HG03378 (cell line): Measurements from ENCODE around the gene CMTM8.

ENCODE experiments used
- ATAC-seq: cut with Tn5 transposase; IDR thresholded peaks from one replicate; pipeline ENCODE4 v1.9.1; 2021; ENCODE audit warnings: mild to moderate bottlenecking, moderate library complexity; ENCODE audit not compliant: unreplicated experiment

CMTM8 gene

DNA sequence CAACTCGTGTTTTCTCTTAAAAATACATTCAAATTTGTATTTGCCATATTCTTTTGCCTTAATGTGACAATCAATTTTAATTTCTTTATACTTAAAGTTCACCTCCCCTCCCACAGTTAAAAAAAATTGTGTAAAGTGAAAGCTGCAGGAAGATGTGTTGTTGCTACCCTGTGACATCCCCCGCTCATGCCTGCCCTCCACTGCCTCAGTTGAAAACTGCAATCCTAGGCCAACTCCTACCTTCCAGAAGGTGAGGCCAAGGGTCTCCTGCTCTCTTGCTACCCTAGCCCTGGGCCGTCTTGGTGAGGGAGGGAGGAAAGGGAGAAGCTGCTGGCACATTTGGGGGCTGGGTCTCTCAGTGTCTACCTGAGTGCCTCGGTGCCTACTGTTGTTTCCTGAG, 96.2 kb downstream of the CMTM8 start:
- no peak for ATAC-seq

DNA sequence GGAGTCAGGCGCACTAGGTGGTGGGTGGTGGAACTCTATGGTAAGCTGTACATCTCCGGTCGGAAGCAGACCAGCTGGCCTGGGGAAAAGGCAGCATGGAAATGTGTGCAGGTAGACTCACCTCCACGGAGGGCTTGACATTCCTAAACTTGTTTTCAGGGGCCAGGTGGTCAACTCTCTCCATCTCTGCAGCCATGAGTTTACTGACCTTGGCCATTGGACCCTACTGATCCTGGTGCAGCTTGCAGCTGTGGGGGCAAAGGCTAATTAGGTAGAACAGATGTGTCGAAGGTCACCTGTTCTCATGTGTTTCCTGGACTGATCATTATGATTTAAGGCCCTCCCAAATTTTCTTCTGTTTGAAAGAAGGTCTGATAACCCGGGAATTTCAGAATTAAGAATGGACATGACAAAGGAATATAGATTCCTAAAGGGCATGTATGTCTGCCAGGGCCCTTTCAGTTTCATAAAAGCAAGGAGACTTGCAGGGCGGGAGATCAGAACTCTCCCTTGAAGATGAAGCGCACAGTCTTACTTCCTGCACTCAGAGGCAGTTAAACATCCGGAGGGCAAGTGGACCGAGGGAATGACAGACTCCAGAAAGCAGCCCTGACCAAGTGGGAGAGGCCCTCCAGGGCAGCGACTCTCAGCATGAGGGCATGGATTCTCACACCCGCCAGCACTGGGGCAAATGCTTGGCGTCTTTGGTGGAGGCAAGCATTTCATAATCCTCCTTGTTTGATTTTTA, 97.1 kb downstream of the CMTM8 start:
- ATAC-seq: no peak

DNA sequence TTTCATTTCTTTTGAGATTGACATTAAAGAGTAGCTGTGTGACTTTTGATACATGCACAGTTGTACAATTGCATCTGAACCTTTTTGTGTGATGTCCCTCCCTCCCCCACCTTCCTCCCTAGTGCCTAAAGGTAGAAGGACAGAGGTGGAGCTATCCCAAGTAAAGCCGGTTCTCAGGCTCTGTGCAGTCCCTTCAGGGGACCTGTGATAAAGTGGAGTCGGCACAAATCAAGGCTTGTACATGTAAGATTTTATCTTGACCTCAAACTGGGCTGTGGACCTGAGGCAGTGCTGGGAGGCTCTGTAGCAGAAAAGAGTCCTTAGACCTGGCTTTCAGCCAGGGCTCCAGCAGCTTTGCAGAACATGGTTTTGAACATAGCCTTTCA, 97.6 kb downstream of the CMTM8 start:
- no peak for ATAC-seq

DNA sequence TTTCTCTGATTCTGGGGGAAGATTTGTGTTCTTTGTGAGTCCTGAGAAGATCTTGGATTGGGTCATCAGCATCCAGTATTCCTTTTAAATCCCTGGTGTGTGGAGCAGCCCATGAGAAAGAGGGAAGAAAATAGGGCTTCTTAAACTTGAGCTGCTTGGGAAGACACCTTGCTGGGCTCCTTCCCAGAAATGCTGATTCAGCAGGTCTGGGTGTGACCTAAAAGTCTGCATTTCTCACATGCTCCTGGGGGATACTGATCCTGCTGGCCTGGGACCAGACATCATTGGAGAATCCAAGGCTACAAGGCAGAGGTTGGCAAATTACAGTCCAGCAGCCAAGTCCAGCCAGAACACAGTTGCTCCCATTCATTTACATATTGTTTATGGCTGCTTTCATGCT, 99.0 kb downstream of the CMTM8 start:
- ATAC-seq: no peak

DNA sequence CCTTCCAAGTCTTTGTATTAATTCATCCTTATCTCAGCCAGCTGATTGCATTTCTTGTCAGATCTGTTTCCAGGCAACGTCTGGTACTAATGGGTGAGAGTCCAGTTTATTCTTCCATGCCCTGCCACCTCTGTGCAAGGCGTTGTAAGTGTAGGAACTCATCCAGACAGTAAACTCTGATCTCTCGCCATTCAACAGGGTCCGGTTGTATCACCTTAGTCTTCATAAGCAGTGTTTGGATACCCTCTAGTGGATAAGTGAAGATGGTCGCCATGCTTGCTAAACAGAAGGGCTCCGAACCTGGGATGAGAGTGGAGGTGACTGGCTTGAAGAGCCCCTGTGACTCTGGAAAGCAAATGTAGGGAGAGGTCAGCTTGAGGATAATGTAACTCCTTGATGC, 101.6 kb downstream of the CMTM8 start:
- ATAC-seq: no peak

DNA sequence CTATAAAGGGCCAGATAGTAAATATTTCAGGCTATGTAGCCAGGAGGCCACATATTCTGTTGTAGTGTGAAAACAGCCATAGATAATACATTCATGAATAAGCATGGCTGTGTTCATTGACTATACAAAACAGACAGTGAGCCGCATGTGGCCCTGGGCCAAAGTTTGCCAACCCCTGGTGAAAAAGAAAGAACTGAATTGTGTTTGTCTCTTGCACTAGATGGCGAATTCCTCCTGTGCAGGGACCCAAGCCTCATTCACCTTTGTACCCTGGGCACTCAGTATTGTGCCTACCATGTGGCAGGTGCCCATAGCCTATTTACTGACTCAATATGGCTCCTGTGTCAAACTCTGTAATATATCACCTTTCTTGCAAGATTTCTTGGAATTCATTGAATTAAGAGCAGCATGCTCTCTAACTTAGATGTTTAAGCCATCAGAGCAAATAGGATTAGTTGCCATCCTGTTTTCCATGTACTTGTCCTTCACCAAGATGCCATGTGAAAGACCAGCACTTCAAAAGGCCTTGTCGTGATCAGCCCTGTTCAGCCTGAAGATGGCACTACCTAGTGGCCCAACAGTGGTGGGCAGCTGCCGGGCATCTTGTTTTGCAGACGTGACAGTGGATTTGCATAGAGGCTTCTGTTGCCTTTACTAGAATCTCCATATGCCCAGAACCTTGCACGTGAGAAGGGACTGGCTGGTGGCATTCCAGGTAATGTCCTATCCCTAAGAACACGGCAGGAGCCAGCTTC, 102.3 kb downstream of the CMTM8 start:
- no peak for ATAC-seq

DNA sequence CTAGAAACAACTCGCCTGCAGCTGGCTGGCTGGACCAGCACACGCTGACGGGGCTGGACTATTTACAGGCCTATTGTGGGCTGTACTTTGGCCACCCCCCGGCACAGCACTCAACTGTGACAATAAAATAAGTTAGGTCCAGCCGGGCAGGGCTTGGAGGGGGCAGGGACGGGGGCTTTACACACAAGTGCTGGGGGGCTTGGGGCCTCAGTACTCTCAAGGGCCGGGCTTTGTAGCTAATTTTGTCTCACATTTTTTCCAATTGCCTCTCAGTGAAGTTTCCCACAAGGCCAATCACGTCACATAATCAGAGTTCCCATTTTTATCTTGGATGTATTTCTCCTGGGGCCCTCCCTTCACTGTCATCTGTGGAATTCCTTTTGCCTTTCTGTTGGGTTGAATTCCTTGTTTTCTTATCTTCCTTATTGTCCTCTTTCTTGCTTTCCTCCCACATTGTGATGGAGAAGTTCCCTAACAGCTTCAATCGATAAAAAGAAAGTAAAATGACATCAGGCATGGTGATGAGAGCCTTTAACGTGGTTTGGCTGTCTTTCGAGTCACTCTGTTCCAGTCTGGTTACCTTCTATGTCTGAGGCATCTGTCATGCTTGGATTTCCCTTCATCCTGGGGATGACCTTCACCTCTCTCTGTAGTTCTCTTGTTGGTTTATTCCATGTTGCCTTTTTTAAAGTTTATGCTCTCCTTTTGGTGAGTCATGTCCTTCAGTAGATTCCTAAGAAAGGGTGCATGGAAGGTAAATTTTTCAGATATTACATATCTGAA, 109.1 kb downstream of the CMTM8 start:
- ATAC-seq: no peak

DNA sequence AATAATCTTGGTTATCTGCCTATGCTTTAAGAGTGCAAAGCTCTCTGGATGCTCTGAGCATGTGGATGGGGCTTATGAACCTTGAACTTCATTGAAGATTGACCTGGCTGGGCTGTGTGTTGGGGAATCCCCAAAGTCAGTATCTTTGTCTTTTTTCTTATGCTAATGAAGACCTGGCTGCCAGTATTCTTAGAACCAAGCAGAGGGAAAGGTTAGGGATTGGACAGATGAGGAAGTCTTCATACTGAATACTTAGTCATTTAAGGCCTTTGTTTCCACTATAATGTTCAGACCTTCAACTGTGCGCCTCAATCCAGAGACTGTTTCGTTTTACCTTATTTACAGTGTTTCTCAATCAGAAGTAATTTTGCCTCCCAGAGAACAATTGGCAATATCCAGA, 110.7 kb downstream of the CMTM8 start:
- ATAC-seq: no peak

DNA sequence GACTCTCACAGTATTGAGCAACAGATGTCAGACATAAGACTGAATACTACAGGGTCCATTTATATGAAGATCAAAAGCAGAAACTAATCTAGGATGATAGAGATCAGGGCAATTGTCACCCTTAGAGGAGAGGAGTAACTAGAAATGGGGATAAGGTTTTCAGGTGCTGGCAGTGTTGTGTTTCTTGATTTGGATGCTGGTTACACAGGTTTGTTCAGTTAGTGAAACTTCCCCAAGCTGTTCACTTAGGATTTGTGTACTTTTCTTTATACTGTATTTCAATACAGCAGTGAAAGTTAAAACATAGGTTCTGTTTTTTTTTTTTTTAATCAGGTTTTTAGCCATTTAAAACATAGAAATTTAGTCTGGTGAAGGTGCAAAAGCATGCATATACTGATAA, 114.1 kb downstream of the CMTM8 start:
- ATAC-seq: no peak

DNA sequence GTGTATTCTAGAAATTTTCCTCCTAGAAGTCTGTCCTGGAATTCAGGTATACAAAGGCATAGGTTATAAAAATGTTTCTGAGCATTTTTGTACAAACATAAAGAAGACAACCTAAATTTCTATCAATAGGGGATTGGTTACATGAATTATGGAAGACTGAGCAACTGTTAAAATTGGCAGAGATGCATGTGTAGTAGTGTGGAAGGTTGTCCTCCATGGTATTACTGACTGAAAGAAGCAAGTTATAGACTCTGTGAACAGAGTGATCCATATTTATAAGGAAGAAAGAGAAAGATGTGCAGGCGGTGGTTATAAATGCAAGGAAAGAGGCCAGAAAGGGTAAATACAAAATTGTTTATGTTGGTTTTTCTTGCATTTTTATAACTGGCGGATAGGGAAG, 114.9 kb downstream of the CMTM8 start:
- ATAC-seq: no peak

DNA sequence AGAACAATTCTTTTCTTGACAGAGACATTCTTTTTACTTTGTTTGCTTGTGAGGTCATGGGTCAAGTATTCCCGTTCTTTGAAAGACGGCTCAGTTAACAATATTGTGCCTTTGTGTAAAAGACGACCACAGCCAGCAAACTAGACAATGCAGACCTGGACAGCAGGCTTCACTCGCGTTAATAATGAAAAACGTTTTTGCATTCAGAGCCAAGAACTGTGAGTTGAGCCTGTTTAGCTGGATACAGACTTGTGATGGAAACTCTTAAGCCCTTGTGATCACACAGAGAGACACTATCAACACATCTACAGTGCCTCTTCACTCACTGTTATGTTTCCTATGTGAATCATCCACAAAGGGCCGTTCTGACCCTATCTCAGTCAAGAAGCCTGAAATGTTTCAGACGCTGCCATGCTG, 115.9 kb downstream of the CMTM8 start:
- ATAC-seq: no peak

DNA sequence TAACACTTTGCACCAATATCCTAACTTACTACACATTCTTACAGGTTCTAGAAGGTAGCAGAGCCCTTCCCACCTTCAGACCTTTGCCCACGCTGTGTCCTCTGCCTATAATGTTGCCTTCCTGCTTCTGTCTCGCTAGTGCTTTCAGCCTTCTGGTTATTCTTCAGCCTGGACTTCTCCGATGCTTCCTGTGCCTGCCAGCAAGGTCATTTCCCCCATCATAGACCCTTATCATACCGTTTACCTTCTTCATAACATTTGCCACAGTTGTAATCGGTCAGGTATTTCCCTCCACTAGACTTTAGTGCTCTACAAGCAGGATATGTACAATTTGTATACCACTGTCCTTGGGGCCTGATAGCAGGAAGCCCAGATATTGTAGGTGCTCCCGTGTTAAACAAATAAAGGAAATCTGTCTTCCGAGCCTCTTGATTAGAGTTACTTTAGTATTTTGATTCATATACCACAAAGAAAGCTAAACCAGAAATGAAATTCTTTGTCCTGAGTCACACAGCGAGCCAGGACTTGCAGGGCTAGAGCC, 117.3 kb downstream of the CMTM8 start:
- ATAC-seq: no peak

DNA sequence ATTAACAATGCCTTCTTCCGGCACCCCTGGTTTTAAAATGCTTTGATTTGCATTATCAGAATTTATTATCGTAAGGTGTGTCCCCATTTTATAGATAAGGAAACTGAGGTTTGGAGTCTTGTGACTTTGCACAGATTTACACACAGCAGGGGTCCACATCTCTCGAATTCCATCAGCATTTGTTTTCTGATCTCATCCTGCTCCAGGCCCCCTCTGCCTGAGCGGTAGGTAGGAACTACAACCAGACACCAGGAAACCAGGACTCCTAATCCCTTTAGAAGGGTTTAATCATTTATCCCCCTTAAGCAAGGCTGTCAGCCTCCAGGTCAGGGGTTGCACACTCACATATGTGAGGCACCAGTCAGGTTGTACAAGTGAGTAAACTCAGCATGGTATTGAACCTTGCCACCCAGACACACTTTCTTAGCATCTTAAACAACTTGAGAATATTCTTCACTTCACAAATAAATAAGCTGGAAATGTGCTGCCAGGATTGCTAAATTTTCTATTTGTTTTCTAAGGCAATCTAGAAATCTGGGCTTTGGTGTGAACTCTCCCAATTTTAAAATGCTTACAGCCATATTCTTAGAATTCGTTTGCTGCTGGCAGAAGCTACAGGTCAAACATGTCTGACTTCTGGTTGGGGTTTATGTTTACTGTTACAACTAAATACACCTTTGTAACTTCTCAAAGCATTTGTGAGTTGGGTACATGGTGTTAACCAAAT, 121.4 kb downstream of the CMTM8 start:
- ATAC-seq: no peak

DNA sequence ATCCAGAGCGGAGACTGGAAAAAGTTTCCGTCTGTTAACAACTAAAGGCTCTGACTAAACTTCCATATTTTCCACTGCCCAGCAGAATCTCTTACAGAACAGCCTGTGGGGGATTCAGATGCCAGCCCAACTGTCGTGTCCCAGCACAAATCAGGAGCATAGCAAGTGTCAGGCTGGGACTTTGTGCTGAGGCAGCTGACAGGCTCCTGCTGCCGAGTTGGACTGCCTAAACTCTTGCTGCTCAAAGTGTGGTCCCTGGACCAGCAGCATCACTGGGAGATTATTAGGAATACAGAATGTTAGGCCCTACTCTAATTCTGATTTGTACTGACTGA, 122.0 kb downstream of the CMTM8 start:
- no peak for ATAC-seq

DNA sequence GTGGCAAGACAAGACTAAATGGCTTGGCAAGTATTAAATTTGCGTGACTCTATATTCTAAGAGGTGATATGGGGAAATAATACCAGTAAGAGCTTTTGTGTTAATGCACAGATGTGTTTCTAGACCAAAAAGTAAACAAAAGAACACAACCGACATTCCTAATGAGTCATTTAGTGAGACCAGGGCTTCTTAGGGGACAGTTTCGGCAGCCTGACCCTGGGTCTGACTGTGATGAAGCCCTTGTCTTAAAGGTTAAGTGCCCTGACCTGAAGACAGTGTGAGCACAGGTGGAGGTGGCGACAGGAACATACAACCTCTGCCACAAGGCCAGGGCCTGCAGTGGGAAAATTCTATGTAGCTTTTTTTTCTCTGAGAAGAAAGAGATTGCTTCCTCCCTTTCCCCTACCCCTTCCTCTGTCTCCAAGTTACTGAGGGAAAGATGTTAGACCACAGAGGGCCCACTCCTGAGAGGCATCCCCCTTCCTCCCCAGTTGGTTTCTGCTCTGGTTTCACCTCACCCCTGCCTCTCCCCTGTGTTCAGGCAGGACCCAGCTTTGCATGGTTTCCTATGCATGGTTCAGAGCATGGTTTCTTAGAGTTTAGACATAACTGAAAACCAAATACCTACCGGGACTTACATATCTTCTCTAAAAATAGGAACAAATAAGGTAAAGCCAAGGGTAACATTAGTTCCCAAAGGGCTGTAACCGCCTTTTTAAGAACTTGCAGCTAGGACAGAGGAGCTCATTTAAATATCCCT, 128.3 kb downstream of the CMTM8 start:
- ATAC-seq: no peak

DNA sequence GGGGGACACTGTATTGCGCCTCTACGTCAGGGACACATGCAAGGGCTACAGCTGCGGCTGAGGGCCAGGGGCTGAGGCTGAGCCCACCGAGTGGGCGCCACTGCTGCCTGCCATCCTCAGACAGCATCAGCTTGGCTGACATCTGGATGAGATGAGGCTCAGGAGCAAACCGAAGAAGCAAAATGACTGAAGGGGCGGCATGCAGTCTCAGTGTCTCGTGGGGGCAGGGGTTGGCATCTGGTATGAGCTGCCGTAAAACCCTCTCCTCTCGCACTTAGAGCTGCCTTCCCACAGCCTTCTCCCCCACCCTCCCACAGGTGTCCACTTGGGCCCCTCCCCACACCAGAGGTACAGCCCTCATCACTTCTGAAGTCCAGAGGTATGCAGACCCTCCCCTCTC, 129.0 kb downstream of the CMTM8 start:
- ATAC-seq: no peak

DNA sequence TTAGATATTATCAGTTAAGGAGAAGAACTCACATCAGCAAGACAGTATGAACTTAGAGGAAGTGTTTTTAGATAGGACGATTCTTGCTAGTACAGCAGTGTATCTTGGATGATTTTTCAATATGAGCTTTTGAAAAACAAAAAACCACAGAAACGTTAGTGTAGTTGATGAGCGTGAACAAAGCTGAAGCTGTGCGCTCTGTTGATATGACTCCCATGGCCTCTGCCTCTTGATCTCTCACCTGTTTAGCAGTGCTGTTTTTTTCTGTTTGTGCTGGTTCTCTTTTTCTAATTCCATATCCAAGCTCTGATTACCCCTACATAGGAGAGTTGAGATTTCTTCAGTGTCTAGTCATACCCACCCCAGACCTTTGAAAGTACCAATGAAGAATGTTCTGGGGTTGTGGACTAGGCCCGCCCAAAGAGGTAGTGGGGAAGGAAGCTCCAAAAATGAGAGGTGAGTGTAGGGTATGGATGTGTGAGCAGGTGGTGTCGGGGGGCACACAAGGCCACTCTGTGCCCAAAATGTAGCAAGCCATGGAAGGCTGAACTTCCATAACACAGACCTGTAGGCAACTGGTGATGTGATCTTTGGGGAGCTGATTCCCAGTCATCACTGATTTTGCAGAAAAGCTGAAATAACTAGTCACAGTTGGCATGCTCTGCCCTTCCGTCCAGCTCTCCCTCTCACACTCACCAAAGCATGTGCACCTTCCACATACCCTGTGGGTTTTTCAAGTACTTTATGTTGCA, 133.2 kb downstream of the CMTM8 start:
- no peak for ATAC-seq

DNA sequence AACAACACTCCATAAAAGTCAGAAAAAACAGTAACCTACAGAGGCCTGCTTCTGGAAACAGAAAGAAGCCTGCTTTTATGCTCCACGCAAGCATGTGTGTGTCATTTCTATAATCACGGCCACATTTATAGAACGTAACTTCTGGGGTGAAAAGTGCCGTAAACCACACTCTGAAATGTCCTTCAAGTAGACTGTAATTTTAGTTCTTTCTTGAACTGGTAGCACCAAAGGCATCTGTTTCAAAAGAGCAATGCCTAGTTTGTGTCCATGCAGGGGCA, 133.7 kb downstream of the CMTM8 start:
- ATAC-seq: no peak

DNA sequence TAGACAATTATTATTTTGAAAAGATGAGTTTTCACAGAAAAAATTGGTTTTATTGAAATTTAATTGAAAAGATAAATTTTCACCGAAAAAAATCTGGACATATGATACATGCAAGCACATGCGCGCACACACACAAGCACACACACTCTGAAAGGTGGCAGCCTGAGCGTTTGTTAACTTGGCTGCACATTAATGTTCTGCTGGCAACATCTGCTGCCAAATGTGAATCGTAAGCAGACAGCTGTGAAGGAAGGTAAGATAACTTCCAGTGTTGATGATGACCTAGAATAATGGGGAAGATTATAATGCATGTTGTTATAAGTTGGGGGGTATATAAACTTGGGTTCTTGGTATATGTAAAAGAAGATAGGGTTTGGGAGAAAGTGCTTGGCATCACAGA, 134.8 kb downstream of the CMTM8 start:
- ATAC-seq: no peak

DNA sequence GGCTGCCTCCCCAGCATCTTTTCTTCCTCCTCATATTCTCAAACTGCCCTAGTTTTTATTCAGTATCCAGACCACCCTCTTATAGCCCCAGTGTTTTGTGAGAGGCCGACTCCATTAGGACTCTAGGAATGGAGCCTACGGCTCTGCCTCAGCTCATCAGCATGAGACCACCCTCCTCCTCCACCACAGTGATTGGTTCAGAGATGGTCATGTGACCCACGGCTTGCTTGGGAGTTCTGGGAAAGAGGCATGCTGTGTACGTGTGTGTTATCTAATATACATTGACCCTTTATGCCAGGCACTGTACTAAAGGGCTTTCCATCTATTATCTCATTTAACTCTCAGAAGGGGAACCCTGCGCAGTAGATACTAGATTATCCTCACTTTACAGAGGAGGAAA, 135.4 kb downstream of the CMTM8 start:
- no peak for ATAC-seq
